Stimulated activated CD8-positive, alpha-beta memory T cell treated with anti-CD3 and anti-CD28 coated beads, Interleukin-12 subunit alpha, Interleukin-12 subunit beta, amount 100 ng/mL, for 4 hours (primary cell): ENCODE data around the gene LAMB4.

Experiments used
- DNase-seq: peaks from one replicate; pipeline ENCODE4 v3.0.0-alpha.2; 2020; ENCODE audit warnings: low read depth

Gene LAMB4

GRCh38 chr7:108143658-108144420 is 13.7 kb upstream of the LAMB4 start:
- DNase-seq = no peak

GRCh38 chr7:108142675-108143259 is 12.6 kb upstream of the LAMB4 start:
- no peak for DNase-seq

GRCh38 chr7:108142180-108142579 is 12.0 kb upstream of the LAMB4 start:
- no peak for DNase-seq

- DNase-seq = no peak
These were observed 10.5 kb upstream of the LAMB4 start for GRCh38 chr7:108140671-108141070.

- no peak for DNase-seq
These were observed 8.8 kb upstream of the LAMB4 start for GRCh38 chr7:108138911-108139310.

- no peak for DNase-seq
These were observed 7.8 kb upstream of the LAMB4 start for GRCh38 chr7:108137993-108138392.

- DNase-seq = no peak
These were observed 6.9 kb upstream of the LAMB4 start for GRCh38 chr7:108137040-108137439.

GRCh38 chr7:108136191-108136688 is 6.1 kb upstream of the LAMB4 start:
- no peak for DNase-seq

- DNase-seq = no peak
These were observed 5.5 kb upstream of the LAMB4 start for GRCh38 chr7:108135446-108136190.

- DNase-seq = no peak
These were observed 4.3 kb upstream of the LAMB4 start for GRCh38 chr7:108134486-108134885.

GRCh38 chr7:108132551-108133265 is 2.5 kb upstream of the LAMB4 start:
- no peak for DNase-seq

GRCh38 chr7:108129018-108129965 is 869 bp downstream of the LAMB4 start:
- DNase-seq = no peak

- no peak for DNase-seq
These were observed 1.6 kb downstream of the LAMB4 start for GRCh38 chr7:108128514-108128913.

GRCh38 chr7:108127461-108127860 is 2.7 kb downstream of the LAMB4 start:
- DNase-seq = no peak

- no peak for DNase-seq
These were observed 5.3 kb downstream of the LAMB4 start for GRCh38 chr7:108124820-108125219.

GRCh38 chr7:108122181-108122580 is 8.0 kb downstream of the LAMB4 start:
- no peak for DNase-seq

- DNase-seq = no peak
These were observed 9.2 kb downstream of the LAMB4 start for GRCh38 chr7:108120933-108121332.

- no peak for DNase-seq
These were observed 10.0 kb downstream of the LAMB4 start for GRCh38 chr7:108120196-108120595.

GRCh38 chr7:108118959-108119358 is 11.2 kb downstream of the LAMB4 start:
- DNase-seq = no peak

GRCh38 chr7:108114117-108114841 is 15.9 kb downstream of the LAMB4 start:
- no peak for DNase-seq
